GM23338 (cell line): ENCODE data around the gene MKLN1.

Source experiments
- CTCF ChIP-seq, 2 experiments: fragments of 200-600 bp in 1 of 2; sonication (generic) in 1 of 2; conservative IDR thresholded peaks; 2 replicates each; pipeline versions ENCODE4 v1.5.1 to v1.6.1; 2016 to 2017; ENCODE audit warnings: antibody characterized with exemption in 2 of 2, low read depth in 2 of 2, mild to moderate bottlenecking in 2 of 2, moderate library complexity in 1 of 2
- EZH2phosphoT487 ChIP-seq: fragments of 200-600 bp; sonication (generic); IDR thresholded peaks from one replicate; pipeline ENCODE4 v1.8.1; 2018; ENCODE audit warnings: antibody characterized with exemption; ENCODE audit not compliant: unreplicated experiment
- POLR2AphosphoS5 ChIP-seq: IDR thresholded peaks from 2 replicates; pipeline ENCODE4 v1.6.1; 2016; ENCODE audit warnings: antibody characterized with exemption, low read depth

DNA sequence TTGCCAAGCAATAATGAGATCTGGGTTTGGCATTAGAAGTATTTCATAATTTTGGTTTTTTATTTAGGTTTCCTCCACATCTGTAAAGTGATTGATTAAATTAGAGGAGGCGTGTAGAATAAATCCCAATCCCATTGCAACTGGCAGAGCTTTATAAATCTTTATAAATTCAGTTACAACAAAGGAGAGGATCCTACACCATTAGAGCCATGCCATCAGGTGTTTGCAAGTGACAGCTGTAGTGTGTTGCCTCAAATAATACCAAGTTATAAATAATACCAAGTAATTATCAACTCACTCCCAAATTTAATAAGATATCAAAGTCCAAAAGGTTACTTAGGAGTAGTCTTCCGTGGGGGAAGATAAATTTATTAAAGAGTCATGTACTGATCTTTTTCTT lies 166.5 kb downstream of the MKLN1 start:
- no peak for TF ChIP-seq POLR2AphosphoS5
- TF ChIP-seq CTCF (conservative IDR thresholded peaks at IDR 0.05; ENCODE audit: low read depth in 2 of 2) = no peak
- no peak for TF ChIP-seq EZH2phosphoT487
